HG03060 (cell line): ENCODE data around the gene PPM1H.
"Not testable (repeated sequence)": the region's sequence is repeated elsewhere in the genome, so short reads cannot be mapped to it uniquely, and the experiment has no call there.

ENCODE experiments used
- ATAC-seq: cut with Tn5 transposase; IDR thresholded peaks from one replicate; pipeline ENCODE4 v1.9.1; 2021; ENCODE audit warnings: low read depth, moderate number of reproducible peaks; ENCODE audit not compliant: unreplicated experiment

PPM1H gene

DNA sequence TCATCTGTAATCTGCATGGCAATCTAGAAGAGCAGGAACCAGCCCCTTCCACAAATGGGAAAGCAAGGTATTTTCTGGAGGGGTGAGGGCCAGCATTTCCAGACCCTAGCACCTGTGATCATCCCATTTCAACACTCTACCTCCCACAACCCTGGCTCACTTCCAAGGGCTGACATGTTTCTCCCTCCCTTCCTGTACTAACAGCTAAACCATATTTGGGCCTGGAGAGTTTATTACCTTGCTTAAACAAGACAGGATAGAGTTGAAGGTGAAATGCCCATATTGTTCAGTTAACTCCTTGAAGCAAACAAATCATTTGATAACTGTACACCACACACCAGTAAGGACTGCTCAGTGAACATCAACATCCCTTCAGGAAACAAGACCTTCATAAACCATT, 158.4 kb downstream of the PPM1H start:
- ATAC-seq: no peak

- no peak for ATAC-seq
Observed at GRCh38 chr12:62774794-62775193, 160.2 kb downstream of the PPM1H start.

DNA sequence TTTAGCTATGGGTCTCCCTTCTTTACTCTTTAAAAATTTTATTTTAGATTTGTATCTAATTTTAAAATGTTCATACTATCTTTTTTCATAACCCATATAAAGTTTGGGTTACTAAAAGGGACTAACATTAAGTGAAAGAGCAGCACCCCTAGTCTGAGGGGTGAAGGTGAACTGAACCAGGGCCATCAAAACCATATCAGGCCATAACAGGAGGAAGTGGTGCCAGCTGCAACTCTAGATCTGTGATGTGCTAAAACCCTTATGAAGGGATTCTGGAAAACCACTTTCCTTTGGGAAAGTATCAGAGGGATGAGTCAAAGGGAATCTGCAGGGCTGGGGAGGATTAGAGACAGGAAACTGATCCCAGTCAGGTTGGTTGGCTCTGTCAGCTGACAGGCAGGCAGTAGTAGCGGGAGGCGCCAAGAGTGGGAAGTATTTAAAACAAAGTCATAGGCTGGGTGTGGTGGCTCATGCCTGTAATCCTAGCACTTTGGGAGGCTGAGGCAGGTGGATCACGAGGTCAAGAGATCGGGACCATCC, 162.5 kb downstream of the PPM1H start:
- ATAC-seq: no peak

GRCh38 chr12:62771828-62772227, 163.1 kb downstream of the PPM1H start:
- ATAC-seq: no peak

GRCh38 chr12:62770381-62770780, 164.6 kb downstream of the PPM1H start:
- ATAC-seq: no peak

- no peak for ATAC-seq
Observed at GRCh38 chr12:62769076-62769619, 165.8 kb downstream of the PPM1H start.

- ATAC-seq: no peak
Observed at GRCh38 chr12:62767946-62768345, 167.0 kb downstream of the PPM1H start.

DNA sequence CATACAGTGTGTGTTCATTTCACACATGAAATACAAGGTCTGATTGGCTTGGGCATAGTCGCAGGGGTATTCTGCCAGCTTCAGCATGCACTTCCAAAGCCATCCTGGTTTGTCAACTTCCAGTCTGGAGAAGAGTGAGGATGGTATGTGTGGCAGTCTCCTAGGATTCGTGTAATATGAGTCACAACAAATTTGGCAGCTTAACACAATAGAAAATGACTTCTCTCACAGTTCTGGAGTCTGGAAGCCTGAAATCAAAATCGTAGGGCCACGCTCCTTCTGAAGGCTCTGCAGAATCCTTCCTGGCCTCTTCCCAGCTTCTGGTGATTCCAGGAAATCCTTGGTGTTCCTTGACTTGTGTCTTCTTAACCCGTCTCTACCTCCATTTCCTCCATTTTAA, 167.5 kb downstream of the PPM1H start:
- ATAC-seq: no peak

DNA sequence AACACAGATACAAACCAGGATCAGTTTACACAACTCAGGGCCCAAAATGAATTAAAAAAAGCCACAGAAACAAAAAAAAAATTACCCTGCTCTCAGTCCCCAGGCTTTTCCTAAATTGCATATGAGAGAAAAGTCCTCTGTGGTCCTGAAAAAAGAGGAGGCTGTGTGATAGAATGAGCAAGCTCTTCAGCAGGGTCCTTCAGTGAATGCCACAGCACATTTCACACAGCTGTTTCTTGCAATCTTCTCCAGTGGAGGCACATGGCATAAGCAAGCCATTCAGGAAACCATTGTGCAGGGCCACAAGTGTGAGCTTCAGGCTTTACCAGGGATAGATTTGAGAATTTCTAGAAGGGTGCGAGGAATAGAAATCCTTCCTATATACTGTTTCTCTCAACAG, 168.5 kb downstream of the PPM1H start:
- no peak for ATAC-seq

DNA sequence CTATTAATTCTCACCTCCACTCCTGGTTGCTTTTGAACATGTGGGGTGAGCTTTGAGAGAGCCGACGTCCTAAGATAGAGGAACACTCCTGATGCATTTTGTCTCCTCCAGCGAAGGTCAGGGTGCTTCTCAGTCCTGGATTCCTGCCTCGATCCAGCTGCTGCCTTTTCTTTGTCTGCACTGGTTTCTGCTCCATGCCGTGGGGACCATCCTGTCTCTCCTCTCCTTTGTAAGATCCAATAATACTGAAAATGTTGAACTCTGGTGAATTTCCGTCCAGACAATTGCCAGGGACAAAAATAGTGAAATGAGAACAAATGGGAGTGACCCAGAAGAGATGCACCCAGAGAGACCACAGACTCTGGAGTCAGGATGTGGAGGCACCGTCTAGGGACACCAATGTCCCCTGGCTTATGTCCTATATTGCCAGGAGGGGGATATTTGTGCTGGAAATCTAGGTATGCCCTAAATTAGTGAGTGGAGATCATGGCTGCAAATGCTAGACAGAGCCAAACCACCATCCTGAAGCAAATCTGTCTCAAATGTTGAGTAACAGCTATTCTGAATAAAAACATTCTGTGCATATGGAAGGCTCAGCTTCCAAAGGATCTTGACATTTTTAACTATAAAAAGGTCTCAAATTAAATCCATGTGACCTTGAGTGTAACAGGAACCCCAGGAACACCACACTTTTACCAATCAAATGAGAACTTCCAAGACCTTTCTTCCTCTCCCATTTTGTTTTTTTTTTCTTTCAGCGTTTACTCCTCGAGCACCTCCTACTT, 170.9 kb downstream of the PPM1H start:
- ATAC-seq: no peak

- no peak for ATAC-seq
Observed at GRCh38 chr12:62763312-62763711, 171.6 kb downstream of the PPM1H start.

- no peak for ATAC-seq
Observed at GRCh38 chr12:62762645-62763044, 172.3 kb downstream of the PPM1H start.

DNA sequence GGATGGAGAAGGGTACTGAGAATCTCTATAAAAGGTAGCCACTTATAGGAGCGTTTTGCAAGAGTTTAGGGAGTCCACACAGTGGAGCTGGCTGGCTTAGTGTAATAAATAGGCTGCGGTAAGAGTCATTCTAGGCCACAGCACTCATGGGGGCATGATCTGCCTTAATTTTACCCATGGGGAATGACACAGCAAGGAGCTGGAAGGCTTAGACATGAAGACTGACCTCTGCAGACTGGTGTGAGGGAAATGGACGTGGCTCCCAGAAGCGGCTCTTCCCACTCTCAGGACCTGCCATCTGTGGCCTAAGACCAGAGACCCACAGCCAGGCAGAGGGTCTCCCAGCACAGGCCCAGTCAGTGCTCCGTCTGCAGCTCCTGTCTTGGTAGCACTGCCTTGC, 173.3 kb downstream of the PPM1H start:
- ATAC-seq: no peak

GRCh38 chr12:62760779-62761178, 174.2 kb downstream of the PPM1H start:
- peak; percentile 87 for ATAC-seq

DNA sequence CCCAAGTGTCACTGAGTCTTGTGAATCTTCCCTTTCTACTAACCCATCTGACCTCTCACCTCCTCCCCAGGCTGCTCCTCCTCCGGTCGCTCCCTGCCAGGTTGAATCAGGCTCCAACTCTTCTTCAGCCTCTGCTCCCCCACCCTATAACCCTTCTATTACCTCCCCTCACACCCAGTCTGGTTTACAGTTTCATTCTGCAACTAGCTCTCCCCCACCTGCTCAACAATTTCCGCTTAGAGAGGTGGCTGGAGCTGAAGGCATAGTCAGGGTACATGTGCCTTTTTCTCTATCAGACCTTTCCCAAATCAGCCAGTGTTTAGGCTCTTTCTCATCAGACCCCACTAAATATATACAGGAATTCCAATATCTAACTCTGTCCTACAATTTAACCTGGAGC, 174.6 kb downstream of the PPM1H start:
- ATAC-seq: not testable (repeated sequence)

DNA sequence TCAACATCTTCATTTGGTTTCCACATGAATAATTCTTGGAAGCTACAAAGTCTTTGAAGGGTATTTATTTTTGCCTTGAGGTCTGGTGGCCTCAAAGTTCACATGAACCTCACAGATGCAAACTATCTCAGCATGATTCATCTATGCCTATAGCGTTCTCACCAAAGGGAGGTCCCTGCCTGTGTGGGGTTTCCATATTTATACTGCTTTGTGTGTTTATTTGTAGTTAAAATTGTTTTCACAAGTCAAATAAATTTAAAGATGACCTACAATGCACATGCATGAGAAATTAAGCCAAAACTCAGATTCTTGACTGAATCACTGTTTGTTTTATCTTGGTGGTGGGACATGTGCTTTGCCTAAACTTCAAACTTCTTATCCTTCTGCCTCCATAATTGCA, 176.7 kb downstream of the PPM1H start:
- ATAC-seq: no peak

DNA sequence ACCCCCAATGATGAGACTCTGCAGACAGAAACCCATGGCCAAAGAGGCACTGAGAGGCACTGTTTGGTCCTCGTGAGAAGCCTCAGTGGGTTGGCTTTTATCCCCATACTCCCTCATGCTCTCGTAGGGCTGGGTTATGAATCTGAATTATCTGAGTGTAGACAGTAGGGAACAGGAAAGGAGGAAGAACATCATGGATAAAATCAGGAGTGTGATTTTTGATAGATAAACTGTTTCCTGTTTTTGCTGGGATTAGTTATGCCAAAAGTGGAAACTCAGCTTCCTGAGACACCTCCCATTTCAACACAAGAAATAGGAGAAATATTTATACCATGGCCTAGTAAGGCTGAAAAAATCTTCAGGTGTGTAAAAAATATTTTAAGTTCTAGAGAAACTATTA, 177.9 kb downstream of the PPM1H start:
- ATAC-seq: no peak

DNA sequence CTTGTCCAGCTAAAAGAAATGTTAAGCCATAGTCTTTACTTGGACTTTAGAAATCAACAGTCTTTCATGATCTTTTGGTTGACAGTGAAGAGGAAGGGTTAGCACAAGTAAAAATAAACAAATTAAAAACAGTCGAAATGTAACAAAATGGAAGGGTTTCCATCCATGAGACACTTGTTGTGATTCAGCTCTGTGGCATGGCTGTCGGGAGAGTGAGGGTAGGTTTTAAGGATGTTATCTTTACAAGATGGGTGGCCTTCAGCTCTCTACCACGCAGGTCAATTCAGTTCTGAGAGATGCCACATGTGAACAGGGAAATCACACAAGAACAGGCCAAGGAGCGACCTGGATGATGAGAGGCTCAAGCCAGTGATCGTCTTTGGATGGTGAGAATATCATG, 180.2 kb downstream of the PPM1H start:
- no peak for ATAC-seq

DNA sequence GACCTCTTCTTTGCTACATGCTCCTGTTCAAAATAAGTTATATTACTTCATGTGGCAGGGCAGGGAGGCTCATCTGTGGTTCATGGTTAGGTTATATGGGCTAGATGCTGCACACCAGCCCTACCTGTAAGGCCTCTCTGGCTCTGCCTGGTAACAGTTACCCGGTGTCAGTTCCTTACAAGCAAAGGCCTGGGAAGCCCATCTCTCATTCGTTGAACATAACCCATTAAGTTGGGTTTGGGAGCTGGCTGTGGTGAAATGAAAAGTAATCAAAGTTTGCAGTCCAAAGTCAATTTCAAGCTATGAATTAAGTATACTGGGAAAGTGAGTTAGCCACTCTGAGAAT, 183.2 kb downstream of the PPM1H start:
- no peak for ATAC-seq

- no peak for ATAC-seq
Observed at GRCh38 chr12:62750941-62751809, 183.8 kb downstream of the PPM1H start.

DNA sequence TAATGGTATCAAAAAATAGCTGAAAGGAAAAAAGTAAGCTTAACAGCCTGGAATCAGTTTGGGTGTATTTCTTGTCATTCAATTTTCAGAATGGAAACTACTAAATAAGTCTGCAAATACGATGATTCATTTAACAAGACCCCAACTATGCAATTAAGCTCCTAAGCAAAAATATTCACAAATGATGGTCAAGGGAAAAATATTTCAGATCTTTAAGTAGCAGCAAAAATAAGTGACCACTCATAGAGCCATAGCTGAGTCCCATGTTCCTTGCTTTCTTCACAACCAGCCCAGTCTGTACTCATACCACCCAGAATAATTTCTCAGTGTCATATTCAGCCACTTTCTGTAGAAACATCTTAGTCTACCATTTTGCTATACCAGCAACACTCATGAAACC, 185.4 kb downstream of the PPM1H start:
- ATAC-seq: no peak
